ENCODE data around the gene ZNF580. TPM values are rescaled to one million over a fixed set of nuclear protein-coding genes. Genes with fewer than 3 reads are reported as not detected.
A peak's percentile ranks its signal among the peaks of the same experiment; 100 is the strongest.

The ZNF580 gene
- total RNA-seq, 1 experiment from 2014 or later, result 22.8 TPM

- Histone ChIP-seq H3K27ac (ENCODE audit: insufficient read length, low read depth, low read length) (no peak overlapping the region), H3K14ac (ENCODE audit: insufficient read depth, low read length) (no peak overlapping the region), H2BK120ac (ENCODE audit: low read depth, low read length, poor library complexity, severe bottlenecking) (no peak overlapping the region), H3K23ac (ENCODE audit: insufficient read length, low read depth, low read length) (no peak overlapping the region), H3K4ac (ENCODE audit: low read depth, low read length) (no peak overlapping the region), H2AFZ (ENCODE audit: low read length) (no peak overlapping the region), H2BK20ac (ENCODE audit: low read depth, low read length, poor library complexity, severe bottlenecking) (no peak overlapping the region), H2BK15ac (ENCODE audit: low read depth, low read length) (no peak overlapping the region), H4K8ac (replicated peaks; ENCODE audit: insufficient read length, low read depth, low read length) (no peak overlapping the region), H4K20me1 (ENCODE audit: control insufficient read depth, insufficient read depth, insufficient read length) (no peaks in the 10 kb centered on the region), H3K4me1 (ENCODE audit: insufficient read depth, low read length) (no peaks in the 10 kb centered on the region), H3K9ac (ENCODE audit: extremely low read depth, insufficient read length, low read length) (no peak overlapping the region), H4K91ac (ENCODE audit: insufficient read length, low read depth, low read length) (no peak overlapping the region), H3K4me2 (ENCODE audit: insufficient read depth, insufficient read length, low read length) (no peak overlapping the region), H3T11ph (ENCODE audit: low read length) (no peak overlapping the region), H3K56ac (ENCODE audit: insufficient read length, low read depth, low read length) (no peak overlapping the region), H3K23me2 (ENCODE audit: insufficient read length, low read depth, low read length, poor library complexity, severe bottlenecking) (no peaks in the 10 kb centered on the region), H3K9me3 (ENCODE audit: control insufficient read depth, low read depth, low read length) (no peaks in the 10 kb centered on the region), H3K27me3 (ENCODE audit: insufficient read depth, low read length) (no peaks in the 10 kb centered on the region), H3K79me2 (ENCODE audit: insufficient read depth, low read length) (no peaks in the 10 kb centered on the region), H4K5ac (ENCODE audit: insufficient read length, low read depth, low read length) (no peak overlapping the region), H2BK12ac (ENCODE audit: insufficient read length, low read depth, low read length) (no peak overlapping the region), H3K18ac (ENCODE audit: insufficient read length, low read depth, low read length) (no peak overlapping the region), H2BK5ac (ENCODE audit: insufficient read length, low read length) (no peak overlapping the region), H3K79me1 (ENCODE audit: insufficient read depth, low read depth, low read length, poor library complexity, severe bottlenecking) (no peaks in the 10 kb centered on the region), H2AK5ac (ENCODE audit: insufficient read length, low read length) (no peak overlapping the region)
- H3K4me3 Mint-ChIP-seq, result peak overlapping the region in 1 of 2 experiments; percentile 23; a peak in 1 of 5 replicates
- H3K36me3 Mint-ChIP-seq (ENCODE audit: insufficient read depth in 1 of 3, low read depth in 3 of 3), result peaks cover 22 to 49% (median 43%) of the 10 kb centered on the region in 3 experiments
- peaks cover 2% of the 10 kb centered on the region for H3K27me3 Mint-ChIP-seq (ENCODE audit: low read depth)
- H3K4me1 Mint-ChIP-seq, result peaks cover 2 to 3% of the 10 kb centered on the region in 2 experiments; a peak in 3 of 4 replicates
- DNase-seq, result no peak
- TF ChIP-seq CTCF (conservative IDR thresholded peaks at IDR 0.05), result no peak
- no CpG with 5 or more reads among the region's 7 CpGs for WGBS (ENCODE audit: extremely low coverage, insufficient read length, low lambda C conversion rate)
- no peaks in the 10 kb centered on the region; a peak in 1 of 5 replicates for H3K9me3 Mint-ChIP-seq
- H3K27ac Mint-ChIP-seq, result no peak overlapping the region
Measured at GRCh38 chr19:55618426-55618825, 22.4 kb upstream of the ZNF580 start.
